Embryonic facial prominence (tissue), 1 donor: Measurements from ENCODE around the gene CSAD.

Experiments
- DNase-seq: peaks from one replicate; pipeline ENCODE4 v3.0.0-alpha.2; 2016; ENCODE audit errors: extremely low spot score

Gene CSAD

GRCh38 chr12:53180220-53180930, at the start of gene CSAD, which contains the start of gene ZNF740:
Gene CSAD, minus strand, starts transcription at chr12:53180925. Its CDS starts 7,455 bp downstream, at chr12:53173470.
Gene ZNF740, plus strand, starts transcription at chr12:53180722. Its CDS starts 1,262 bp downstream, at chr12:53181984.
- peak; percentile 95 for DNase-seq

GRCh38 chr12:53230108-53230845, 49.6 kb upstream of the CSAD start:
- no peak for DNase-seq

- DNase-seq = no peak
Measured at GRCh38 chr12:53229454-53229853, 48.7 kb upstream of the CSAD start.

- no peak for DNase-seq
Measured at GRCh38 chr12:53227836-53228235, 47.1 kb upstream of the CSAD start.

GRCh38 chr12:53227341-53227740, 46.6 kb upstream of the CSAD start:
- no peak for DNase-seq

GRCh38 chr12:53226815-53227214, 46.1 kb upstream of the CSAD start:
- DNase-seq = no peak

- DNase-seq = no peak
Measured at GRCh38 chr12:53225635-53226424, 45.1 kb upstream of the CSAD start.

GRCh38 chr12:53224897-53225634, 44.3 kb upstream of the CSAD start:
- DNase-seq = peak; percentile 47

- no peak for DNase-seq
Measured at GRCh38 chr12:53224061-53224896, 43.6 kb upstream of the CSAD start.

GRCh38 chr12:53223389-53224060, 42.8 kb upstream of the CSAD start:
- peak; percentile 75 for DNase-seq

- peak; percentile 58 for DNase-seq
Measured at GRCh38 chr12:53222806-53223261, 42.1 kb upstream of the CSAD start.

GRCh38 chr12:53222170-53222721, 41.5 kb upstream of the CSAD start:
- no peak for DNase-seq

GRCh38 chr12:53221203-53222080, 40.7 kb upstream of the CSAD start:
- DNase-seq = no peak

GRCh38 chr12:53220694-53221202, 40.0 kb upstream of the CSAD start:
- peak; percentile 88 for DNase-seq

GRCh38 chr12:53219956-53220693, 39.4 kb upstream of the CSAD start:
- DNase-seq = peak; percentile 67

- DNase-seq = no peak
Measured at GRCh38 chr12:53219292-53219955, 38.7 kb upstream of the CSAD start.
